H9 (cell line): ENCODE results near the gene PRKAG3. TPM values are rescaled to one million over a fixed set of nuclear protein-coding genes. Genes with fewer than 3 reads are reported as not detected.

Experiments
- DNase-seq: peaks from one replicate; pipeline ENCODE4 v3.0.0-alpha.2; 2017
- H2AFZ ChIP-seq: one replicate; pipeline ENCODE4 v1.6.1; 2013; ENCODE audit warnings: mild to moderate bottlenecking, low read length, control low read depth, moderate library complexity
- H2AK5ac ChIP-seq: 2 replicates; pipeline ENCODE4 v1.6.1; 2013; ENCODE audit warnings: low read length, control low read depth, mixed read lengths; ENCODE audit not compliant: insufficient read length
- H2BK120ac ChIP-seq: one replicate; pipeline ENCODE4 v1.6.1; 2013; ENCODE audit warnings: low read depth, mild to moderate bottlenecking, low read length, control low read depth, inconsistent platforms; ENCODE audit not compliant: poor library complexity, severe bottlenecking
- H2BK12ac ChIP-seq: 2 replicates; pipeline ENCODE4 v1.6.1; 2013; ENCODE audit warnings: low read length, control low read depth, mixed read lengths, low read depth; ENCODE audit not compliant: insufficient read length
- H2BK15ac ChIP-seq: 2 replicates; pipeline ENCODE4 v1.6.1; 2013; ENCODE audit warnings: low read depth, low read length, control low read depth
- H2BK20ac ChIP-seq: one replicate; pipeline ENCODE4 v1.6.1; 2013; ENCODE audit warnings: low read depth, mild to moderate bottlenecking, low read length, control low read depth, inconsistent platforms; ENCODE audit not compliant: poor library complexity, severe bottlenecking
- H2BK5ac ChIP-seq: 2 replicates; pipeline ENCODE4 v1.6.1; 2013; ENCODE audit warnings: low read length, control low read depth, mixed read lengths; ENCODE audit not compliant: insufficient read length
- H3K14ac ChIP-seq: 2 replicates; pipeline ENCODE4 v1.6.1; 2013; ENCODE audit warnings: low read length, control low read depth; ENCODE audit not compliant: insufficient read depth
- H3K18ac ChIP-seq: 2 replicates; pipeline ENCODE4 v1.6.1; 2013; ENCODE audit warnings: low read depth, mild to moderate bottlenecking, mixed read lengths, low read length, control low read depth; ENCODE audit not compliant: insufficient read length
- H3K23ac ChIP-seq: 2 replicates; pipeline ENCODE4 v1.6.1; 2013; ENCODE audit warnings: low read length, control low read depth, mixed read lengths, low read depth; ENCODE audit not compliant: insufficient read length
- H3K23me2 ChIP-seq: 2 replicates; pipeline ENCODE4 v1.6.1; 2013; ENCODE audit warnings: low read depth, mild to moderate bottlenecking, mixed read lengths, low read length, control low read depth; ENCODE audit not compliant: insufficient read length, poor library complexity, severe bottlenecking
- H3K27ac ChIP-seq: 2 replicates; pipeline ENCODE4 v1.5.1; 2013; ENCODE audit warnings: low read length, control low read depth, mixed read lengths, low read depth; ENCODE audit not compliant: insufficient read length
- H3K27me3 ChIP-seq: 2 replicates; pipeline ENCODE4 v1.6.1; 2013; ENCODE audit warnings: low read length, control low read depth, inconsistent platforms; ENCODE audit not compliant: insufficient read depth
- H3K4ac ChIP-seq: 2 replicates; pipeline ENCODE4 v1.6.1; 2013; ENCODE audit warnings: low read depth, mild to moderate bottlenecking, control low read depth, inconsistent platforms, low read length, moderate library complexity
- H3K4me1 ChIP-seq: 2 replicates; pipeline ENCODE4 v1.6.1; 2013; ENCODE audit warnings: low read length, control low read depth, inconsistent platforms; ENCODE audit not compliant: insufficient read depth
- H3K4me2 ChIP-seq: 2 replicates; pipeline ENCODE4 v1.6.1; 2013; ENCODE audit warnings: low read length, control low read depth, mixed read lengths; ENCODE audit not compliant: insufficient read length, insufficient read depth
- H3K56ac ChIP-seq: 2 replicates; pipeline ENCODE4 v1.6.1; 2013; ENCODE audit warnings: low read depth, mild to moderate bottlenecking, mixed read lengths, low read length, control low read depth; ENCODE audit not compliant: insufficient read length
- H3K79me1 ChIP-seq: 2 replicates; pipeline ENCODE4 v1.6.1; 2013; ENCODE audit warnings: low read depth, mild to moderate bottlenecking, moderate library complexity, low read length, control low read depth, inconsistent platforms; ENCODE audit not compliant: insufficient read depth, poor library complexity, severe bottlenecking
- H3K79me2 ChIP-seq: 2 replicates; pipeline ENCODE4 v1.6.1; 2013; ENCODE audit warnings: low read length, control low read depth, inconsistent platforms; ENCODE audit not compliant: insufficient read depth
- H3K9ac ChIP-seq: 2 replicates; pipeline ENCODE4 v1.6.1; 2013; ENCODE audit warnings: low read length, control low read depth, mixed read lengths; ENCODE audit not compliant: insufficient read length; ENCODE audit errors: extremely low read depth
- H3K9me3 ChIP-seq: one replicate; pipeline ENCODE4 v1.6.1; 2013; ENCODE audit warnings: low read depth, low read length, inconsistent platforms; ENCODE audit not compliant: control insufficient read depth
- H3T11ph ChIP-seq: one replicate; pipeline ENCODE4 v1.6.1; 2013; ENCODE audit warnings: mild to moderate bottlenecking, low read length, control low read depth, inconsistent platforms
- H4K20me1 ChIP-seq: one replicate; pipeline ENCODE4 v1.6.1; 2013; ENCODE audit not compliant: control insufficient read depth, insufficient read length, insufficient read depth
- H4K5ac ChIP-seq: 2 replicates; pipeline ENCODE4 v1.6.1; 2013; ENCODE audit warnings: low read depth, mild to moderate bottlenecking, mixed read lengths, low read length, control low read depth; ENCODE audit not compliant: insufficient read length
- H4K8ac ChIP-seq: replicated peaks from 2 replicates; pipeline ENCODE4 v1.6.1; 2013; ENCODE audit warnings: low read length, control low read depth, mixed read lengths, low read depth; ENCODE audit not compliant: insufficient read length
- H4K91ac ChIP-seq: 2 replicates; pipeline ENCODE4 v1.6.1; 2013; ENCODE audit warnings: low read depth, mild to moderate bottlenecking, moderate library complexity, mixed read lengths, low read length, control low read depth; ENCODE audit not compliant: insufficient read length
- H3K27ac Mint-ChIP-seq, 3 experiments: 2 replicates in 2 of 3; 3 replicates in 1 of 3; pipeline ENCODE4 v1.8.0; 2020 to 2021; ENCODE audit warnings: mixed read lengths in 3 of 3, mild to moderate bottlenecking in 1 of 3, moderate library complexity in 1 of 3
- H3K27me3 Mint-ChIP-seq: 2 replicates; pipeline ENCODE4 v1.8.0; 2021; ENCODE audit warnings: low read depth, mild to moderate bottlenecking, moderate library complexity, mixed read lengths
- H3K36me3 Mint-ChIP-seq, 3 experiments: 2 replicates in 2 of 3; 3 replicates in 1 of 3; pipeline ENCODE4 v1.8.0; 2020 to 2021; ENCODE audit warnings: low read depth in 3 of 3, mixed read lengths in 3 of 3; ENCODE audit not compliant: insufficient read depth in 1 of 3
- H3K4me1 Mint-ChIP-seq, 2 experiments: 2 replicates each; pipeline ENCODE4 v1.8.0; 2020; ENCODE audit warnings: mixed read lengths in 2 of 2
- H3K4me3 Mint-ChIP-seq, 2 experiments: 2 replicates in 1 of 2; 3 replicates in 1 of 2; pipeline ENCODE4 v1.8.0; 2020 to 2021; ENCODE audit warnings: mild to moderate bottlenecking in 2 of 2, mixed read lengths in 2 of 2, moderate library complexity in 1 of 2
- H3K9me3 Mint-ChIP-seq, 2 experiments: 2 replicates in 1 of 2; 3 replicates in 1 of 2; pipeline ENCODE4 v1.8.0; 2020; ENCODE audit warnings: mild to moderate bottlenecking in 2 of 2, mixed read lengths in 2 of 2, moderate library complexity in 1 of 2
- WGBS: extraction: QIAGEN DNeasy Blood & Tissue Kit; methylation state at CpG from one replicate; pipeline ENCODE4 v1.1.7; 2013; ENCODE audit warnings: missing lambda C conversion rate, low lambda C conversion rate, mixed read lengths; ENCODE audit not compliant: insufficient read length; ENCODE audit errors: extremely low coverage; 5-methylcytosine and 5-hydroxymethylcytosine counted together
- total RNA-seq: library from RNA; stranded (reverse); gene quantifications from 2 replicates; pipeline ENCODE4 v1.2.1, GENCODE V29; 2021
- TF ChIP-seq, protein P1 (sequence below): fragments of 200-600 bp; sonication (generic); conservative IDR thresholded peaks from 3 replicates; pipeline ENCODE4 v1.8.0; 2021; ENCODE audit warnings: antibody characterized with exemption, mild to moderate bottlenecking

Gene PRKAG3
- total RNA-seq, 1 experiment from 2014 or later = not detected

DNA sequence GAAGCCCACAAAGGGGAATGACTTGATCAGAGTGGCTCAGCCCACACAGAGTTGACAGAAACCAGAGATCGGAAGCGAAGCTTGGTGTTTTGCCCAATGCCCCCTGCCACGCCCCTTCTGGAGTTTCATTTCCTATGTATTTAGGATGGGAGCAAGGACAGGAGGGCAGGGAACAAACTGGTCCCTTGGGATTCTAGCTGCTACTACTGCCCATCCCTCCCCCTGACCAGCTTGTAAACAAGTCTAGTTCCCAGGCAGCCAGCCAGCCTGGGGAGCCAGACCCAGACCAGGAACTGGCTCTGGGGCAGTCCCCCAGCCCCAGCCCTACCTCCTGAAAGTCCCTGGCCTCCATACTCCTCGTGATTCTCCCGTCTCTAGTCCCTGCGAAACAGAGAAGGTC lies 36.3 kb upstream of the PRKAG3 start:
- peaks cover 75% of the 10 kb centered on the region for H3K27me3 ChIP-seq
- Mint-ChIP-seq H3K9me3 (peaks cover 0 to 3% of the 10 kb centered on the region in 2 experiments; a peak in 4 of 5 replicates), H3K27ac (no peak overlapping the region), H3K4me3 (peak overlapping the region in 1 of 2 experiments; percentile 16; a peak in 1 of 5 replicates), H3K36me3 (no peaks in the 10 kb centered on the region; a peak in 1 of 7 replicates), H3K27me3 (peaks cover 95% of the 10 kb centered on the region), H3K4me1 (peaks cover 5 to 14% of the 10 kb centered on the region in 2 experiments)
- no peak overlapping the region for H3K9ac ChIP-seq
- peaks cover 2% of the 10 kb centered on the region for H3K23me2 ChIP-seq
- no peaks in the 10 kb centered on the region for H3K4me1 ChIP-seq
- H2BK12ac ChIP-seq = no peak overlapping the region
- no peak overlapping the region for H2BK15ac ChIP-seq
- no peak overlapping the region for H3K27ac ChIP-seq
- H3T11ph ChIP-seq = no peak overlapping the region
- H2BK5ac ChIP-seq = no peak overlapping the region
- no peaks in the 10 kb centered on the region for H3K79me1 ChIP-seq
- no peaks in the 10 kb centered on the region for H3K79me2 ChIP-seq
- H4K5ac ChIP-seq = no peak overlapping the region
- H3K23ac ChIP-seq = no peak overlapping the region
- H2AFZ ChIP-seq = no peak overlapping the region
- H3K18ac ChIP-seq = no peak overlapping the region
- H3K4me2 ChIP-seq = no peak overlapping the region
- H4K91ac ChIP-seq = no peak overlapping the region
- no peak overlapping the region for H3K56ac ChIP-seq
- no peak overlapping the region for H4K8ac ChIP-seq
- no peaks in the 10 kb centered on the region for H3K9me3 ChIP-seq
- no peak overlapping the region for H2BK20ac ChIP-seq
- H2BK120ac ChIP-seq = no peak overlapping the region
- H4K20me1 ChIP-seq = no peaks in the 10 kb centered on the region
- TF ChIP-seq, protein P1, sequence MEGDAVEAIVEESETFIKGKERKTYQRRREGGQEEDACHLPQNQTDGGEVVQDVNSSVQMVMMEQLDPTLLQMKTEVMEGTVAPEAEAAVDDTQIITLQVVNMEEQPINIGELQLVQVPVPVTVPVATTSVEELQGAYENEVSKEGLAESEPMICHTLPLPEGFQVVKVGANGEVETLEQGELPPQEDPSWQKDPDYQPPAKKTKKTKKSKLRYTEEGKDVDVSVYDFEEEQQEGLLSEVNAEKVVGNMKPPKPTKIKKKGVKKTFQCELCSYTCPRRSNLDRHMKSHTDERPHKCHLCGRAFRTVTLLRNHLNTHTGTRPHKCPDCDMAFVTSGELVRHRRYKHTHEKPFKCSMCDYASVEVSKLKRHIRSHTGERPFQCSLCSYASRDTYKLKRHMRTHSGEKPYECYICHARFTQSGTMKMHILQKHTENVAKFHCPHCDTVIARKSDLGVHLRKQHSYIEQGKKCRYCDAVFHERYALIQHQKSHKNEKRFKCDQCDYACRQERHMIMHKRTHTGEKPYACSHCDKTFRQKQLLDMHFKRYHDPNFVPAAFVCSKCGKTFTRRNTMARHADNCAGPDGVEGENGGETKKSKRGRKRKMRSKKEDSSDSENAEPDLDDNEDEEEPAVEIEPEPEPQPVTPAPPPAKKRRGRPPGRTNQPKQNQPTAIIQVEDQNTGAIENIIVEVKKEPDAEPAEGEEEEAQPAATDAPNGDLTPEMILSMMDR = no peak
- no peak for DNase-seq
- no peak overlapping the region for H3K4ac ChIP-seq
- no CpG with 5 or more reads among the region's 6 CpGs for WGBS
- no peak overlapping the region for H2AK5ac ChIP-seq
- H3K14ac ChIP-seq = no peak overlapping the region
